HCT116 (cell line): ENCODE results near the gene PIGH. TPM values are rescaled to one million over a fixed set of nuclear protein-coding genes. Genes with fewer than 3 reads are reported as not detected.

ENCODE experiments used
- ATAC-seq: fragments of 200-7000 bp; cut with Tn5 transposase; 2 replicates; pipeline ENCODE4 v1.9.1; 2020; ENCODE audit warnings: mild to moderate bottlenecking, moderate library complexity
- BruUV-seq: library from RNA; stranded (reverse); fragments of 400-500 nt; replicated peaks from 2 replicates; lab custom pipeline; 2021; lab: Mats Ljungman, UMichigan
- CTCF ChIA-PET: fragments of 300-600 bp; sonication (Branson Sonifier 250); formaldehyde crosslinking; loops from one replicate; lab custom pipeline; 2021; ENCODE audit warnings: antibody characterized with exemption; lab: Charles Lee
- POLR2A ChIA-PET: fragments of 300-600, 350-600 bp; sonication (Branson Sonifier 250); formaldehyde crosslinking; loops from one replicate; lab custom pipeline; 2021; ENCODE audit warnings: antibody characterized with exemption; lab: Charles Lee
- RAD21 ChIA-PET, 2 experiments: fragments of 300-600 bp; sonication (Branson Sonifier 250); formaldehyde crosslinking; loops; one replicate each; lab custom pipeline; 2023; ENCODE audit warnings: low total read pairs in 2 of 2; ENCODE audit not compliant: uncharacterized antibody in 2 of 2, unreplicated experiment in 2 of 2, low non-redundant PET in 1 of 2; lab: Charles Lee
- DNase-seq: peaks from one replicate; pipeline ENCODE4 v3.0.0-alpha.2; 2010; ENCODE audit warnings: low read depth, low spot score
- H2AFZ ChIP-seq: fragments of 200-600 bp; shearing (Covaris generic), sonication (generic); 2 replicates; pipeline ENCODE4 v1.6.1; 2017; ENCODE audit warnings: low read depth, mixed run types, mixed read lengths, antibody characterized with exemption, low read length; ENCODE audit not compliant: poor library complexity, severe bottlenecking
- H3K27ac ChIP-seq: 2 replicates; pipeline ENCODE4 v1.5.1; 2012; ENCODE audit warnings: low read depth, low read length
- H3K27me3 ChIP-seq: fragments of 200-600 bp; sonication (generic); 2 replicates; pipeline ENCODE4 v1.6.1; 2016; ENCODE audit warnings: mixed run types, low read length, mixed read lengths; ENCODE audit not compliant: insufficient read depth
- H3K36me3 ChIP-seq, 2 experiments: fragments of 200-500 bp in 1 of 2; fragments of 200-600 bp in 1 of 2; sonication (Bioruptor generic) in 1 of 2; sonication (generic) in 1 of 2; 2 replicates each; pipeline versions ENCODE4 v1.5.1 to v1.6.1; 2014 to 2016; ENCODE audit warnings: low read length in 2 of 2, inconsistent platforms in 1 of 2, mixed read lengths in 1 of 2, mixed run types in 1 of 2; ENCODE audit not compliant: insufficient read depth in 2 of 2, control insufficient read depth in 1 of 2
- H3K4me1 ChIP-seq, 2 experiments: fragments of 200-600 bp in 1 of 2; sonication (generic) in 1 of 2; 2 replicates each; pipeline versions ENCODE4 v1.5.1 to v1.6.1; 2012 to 2017; ENCODE audit warnings: low read length in 2 of 2, inconsistent platforms in 1 of 2, mild to moderate bottlenecking in 1 of 2, mixed read lengths in 1 of 2, mixed run types in 1 of 2, moderate library complexity in 1 of 2; ENCODE audit not compliant: insufficient read depth in 2 of 2, control insufficient read depth in 1 of 2
- H3K4me2 ChIP-seq: fragments of 200-600 bp; sonication (generic); 2 replicates; pipeline ENCODE4 v1.6.1; 2017; ENCODE audit warnings: mixed run types, low read length, mixed read lengths
- H3K4me3 ChIP-seq, 2 experiments: fragments of 200-600 bp in 1 of 2; sonication (generic) in 1 of 2; replicated peaks in 1 of 2; 2 replicates each; pipeline ENCODE4 v1.5.1; 2011 to 2016; ENCODE audit warnings: low read length in 2 of 2, control low read depth in 1 of 2, low read depth in 1 of 2, mild to moderate bottlenecking in 1 of 2, mixed read lengths in 1 of 2, mixed run types in 1 of 2
- H3K79me2 ChIP-seq: fragments of 200-600 bp; sonication (generic); 2 replicates; pipeline ENCODE4 v1.6.1; 2017; ENCODE audit warnings: mild to moderate bottlenecking, mixed run types, low read length, moderate library complexity, mixed read lengths; ENCODE audit not compliant: insufficient read depth
- H3K9ac ChIP-seq: fragments of 200-600 bp; sonication (generic); 2 replicates; pipeline ENCODE4 v1.6.1; 2016; ENCODE audit warnings: low read length, mixed read lengths
- H3K9me2 ChIP-seq: fragments of 200-600 bp; sonication (generic), shearing (Covaris generic); 2 replicates; pipeline ENCODE4 v1.6.1; 2017; ENCODE audit warnings: mixed run types, mild to moderate bottlenecking, moderate library complexity; ENCODE audit not compliant: insufficient read depth
- H3K9me3 ChIP-seq, 2 experiments: fragments of 200-500 bp in 1 of 2; fragments of 200-600 bp in 1 of 2; sonication (Bioruptor generic) in 1 of 2; sonication (generic) in 1 of 2; 2 replicates each; pipeline ENCODE4 v1.6.1; 2014 to 2017; ENCODE audit warnings: low read length in 2 of 2, mixed read lengths in 2 of 2, inconsistent platforms in 1 of 2, low read depth in 1 of 2, mild to moderate bottlenecking in 1 of 2, mixed run types in 1 of 2, moderate library complexity in 1 of 2; ENCODE audit not compliant: control insufficient read depth in 1 of 2, insufficient read depth in 1 of 2
- H4K20me1 ChIP-seq: fragments of 200-600 bp; sonication (generic), shearing (Covaris generic); 2 replicates; pipeline ENCODE4 v1.6.1; 2017; ENCODE audit warnings: mixed run types, mild to moderate bottlenecking, moderate library complexity; ENCODE audit not compliant: insufficient read depth
- CTCF ChIP-seq, 3 experiments: fragments of 200-600 bp in 1 of 3; sonication (generic) in 1 of 3; IDR thresholded peaks in 2 of 3; conservative IDR thresholded peaks in 1 of 3; 2 replicates each; pipeline ENCODE4 v1.5.1; 2012 to 2017; ENCODE audit warnings: low read depth in 2 of 3, low read length in 2 of 3, antibody characterized with exemption in 1 of 3, borderline replicate concordance in 1 of 3, control low read depth in 1 of 3, mild to moderate bottlenecking in 1 of 3, mixed read lengths in 1 of 3, mixed run types in 1 of 3, moderate library complexity in 1 of 3; ENCODE audit not compliant: insufficient read depth in 1 of 3
- EGR1 ChIP-seq: IDR thresholded peaks from 2 replicates; pipeline ENCODE4 v1.6.1; 2012; ENCODE audit warnings: low read depth
- EZH2 ChIP-seq: fragments of 200-600 bp; sonication (generic); IDR thresholded peaks from 2 replicates; pipeline ENCODE4 v1.6.1; 2017; ENCODE audit warnings: antibody characterized with exemption, mixed run types
- EZH2phosphoT487 ChIP-seq: fragments of 200-600 bp; IDR thresholded peaks from 2 replicates; pipeline ENCODE4 v1.6.1; 2018; ENCODE audit warnings: antibody characterized with exemption, borderline replicate concordance
- FOSL1 ChIP-seq: IDR thresholded peaks from 2 replicates; pipeline ENCODE4 v1.6.1; 2012; ENCODE audit warnings: low read depth
- MAX ChIP-seq: IDR thresholded peaks from 2 replicates; pipeline ENCODE4 v1.6.1; 2012
- POLR2A ChIP-seq: IDR thresholded peaks from 2 replicates; pipeline ENCODE4 v1.7.0; 2011; ENCODE audit warnings: borderline replicate concordance; ENCODE audit not compliant: insufficient read depth, insufficient read length; ENCODE audit errors: extremely low read depth
- REST ChIP-seq: IDR thresholded peaks from 2 replicates; pipeline ENCODE4 v1.6.1; 2012; ENCODE audit warnings: low read depth
- SIN3A ChIP-seq: IDR thresholded peaks from 2 replicates; pipeline ENCODE4 v1.6.1; 2012; ENCODE audit warnings: low read depth
- SP1 ChIP-seq: IDR thresholded peaks from 2 replicates; pipeline ENCODE4 v1.6.1; 2012; ENCODE audit warnings: low read depth
- SRF ChIP-seq: IDR thresholded peaks from 2 replicates; pipeline ENCODE4 v1.6.1; 2012; ENCODE audit warnings: low read depth
- ZFX ChIP-seq: fragments of 450-650 bp; IDR thresholded peaks from 2 replicates; pipeline ENCODE4 v1.6.1; 2017
- ZNF274 ChIP-seq: fragments of 200-500 bp; sonication (Bioruptor generic); IDR thresholded peaks from 2 replicates; pipeline ENCODE4 v1.6.1; 2014; ENCODE audit warnings: mild to moderate bottlenecking, low read depth, low read length, inconsistent platforms
- intact Hi-C: fragments of 100-400 bp; cut with micrococcal nuclease; formaldehyde crosslinking; loops from 2 replicates; pipeline ENCODE4 v1.10.0; 2022
- total RNA-seq: library from RNA; stranded (reverse); gene quantifications from one replicate; pipeline ENCODE4 v1.2.1, GENCODE V29; 2021; ENCODE audit not compliant: unreplicated experiment

PIGH gene
- total RNA-seq, 1 experiment from 2014 or later, result 20.9 TPM

- RAD21 ChIA-PET, result no interaction called here
- no peak overlapping the region for H3K4me3 ChIP-seq
- H3K9me2 ChIP-seq, result no peaks in the 10 kb centered on the region
- no peak for ATAC-seq
- POLR2A ChIA-PET, result no interaction called here
- H3K9me3 ChIP-seq, result no peaks in the 10 kb centered on the region
- TF ChIP-seq EGR1, result no peak
- TF ChIP-seq SIN3A, result no peak
- no peak for TF ChIP-seq POLR2A
- TF ChIP-seq ZFX, result no peak
- TF ChIP-seq MAX, result no peak
- TF ChIP-seq SRF, result no peak
- TF ChIP-seq SP1, result no peak
- TF ChIP-seq CTCF (IDR thresholded peaks at IDR 0.05 in 2 of 3, conservative IDR thresholded peaks at IDR 0.05 in 1 of 3; ENCODE audit: borderline replicate concordance in 1 of 3, insufficient read depth in 1 of 3, low read depth in 2 of 3, low read length in 2 of 3), result no peak
- no peak for TF ChIP-seq ZNF274
- no peak for TF ChIP-seq EZH2phosphoT487
- no peak for TF ChIP-seq REST
- TF ChIP-seq EZH2, result no peak
- no peak for TF ChIP-seq FOSL1
- TF ChIP-seq, all 23 proteins: peak for 0
- CTCF ChIA-PET, result interaction anchor here (1.3 to 2.7 kb wide), 2 partner anchors 50 to 127 kb away, joined by 4 to 7 read pairs; no protein-coding TSS in a partner anchor
- Histone ChIP-seq H3K27me3 (no peaks in the 10 kb centered on the region), H3K4me2 (no peak overlapping the region), H3K27ac (no peak overlapping the region), H3K36me3 (peaks cover 0 to 9% of the 10 kb centered on the region in 2 experiments; a peak in 2 of 4 replicates), H3K9ac (no peak overlapping the region), H3K79me2 (no peaks in the 10 kb centered on the region), H2AFZ (no peak overlapping the region), H3K4me1 (peaks cover 0 to 4% of the 10 kb centered on the region in 2 experiments; a peak in 1 of 4 replicates), H4K20me1 (no peaks in the 10 kb centered on the region)
- DNase-seq, result no peak
- intact Hi-C loops, result no loop called here
- no TSS peak for BruUV-seq
These were observed 22.8 kb downstream of the PIGH start for GRCh38 chr14:67577181-67577808.
